LoVo (cell line): ENCODE measurements around the gene GPR156.
"Not testable (repeated sequence)": the region's sequence is repeated elsewhere in the genome, so short reads cannot be mapped to it uniquely, and the experiment has no call there.

Experiments used
- DNase-seq: peaks from one replicate; pipeline ENCODE4 v3.0.0-alpha.2; 2016; ENCODE audit warnings: low spot score

Gene GPR156

GRCh38 chr3:120284747-120285507, at the start of gene GPR156:
Gene GPR156 (minus strand): TSS chr3:120285222. CDS start chr3:120244098, 41,124 bp downstream.
- DNase-seq, result no peak

DNA sequence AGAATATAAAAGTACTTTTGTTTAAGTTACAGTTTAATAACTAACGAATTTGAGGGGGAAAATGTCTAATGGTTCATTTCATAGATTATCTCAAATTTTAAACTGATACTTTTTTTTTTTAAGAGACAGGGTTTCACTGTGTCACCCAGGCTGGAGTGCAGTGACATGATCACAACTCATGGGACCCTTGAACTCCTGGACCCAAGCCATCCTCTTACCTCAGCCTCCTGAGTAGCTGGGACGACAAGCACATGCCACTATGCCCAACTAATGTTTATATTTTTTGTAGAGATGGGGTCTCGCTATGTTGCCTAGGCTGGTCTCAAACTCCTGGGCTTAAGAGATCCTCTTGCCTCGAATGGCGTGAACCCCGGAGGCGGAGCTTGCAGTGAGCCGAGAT, 47.6 kb upstream of the GPR156 start:
- DNase-seq, result no peak

GRCh38 chr3:120331076-120331475, 46.1 kb upstream of the GPR156 start:
- no peak for DNase-seq

- DNase-seq, result no peak
These were observed 41.8 kb upstream of the GPR156 start for GRCh38 chr3:120326784-120327183.

GRCh38 chr3:120324190-120324589, 39.2 kb upstream of the GPR156 start:
- no peak for DNase-seq

DNA sequence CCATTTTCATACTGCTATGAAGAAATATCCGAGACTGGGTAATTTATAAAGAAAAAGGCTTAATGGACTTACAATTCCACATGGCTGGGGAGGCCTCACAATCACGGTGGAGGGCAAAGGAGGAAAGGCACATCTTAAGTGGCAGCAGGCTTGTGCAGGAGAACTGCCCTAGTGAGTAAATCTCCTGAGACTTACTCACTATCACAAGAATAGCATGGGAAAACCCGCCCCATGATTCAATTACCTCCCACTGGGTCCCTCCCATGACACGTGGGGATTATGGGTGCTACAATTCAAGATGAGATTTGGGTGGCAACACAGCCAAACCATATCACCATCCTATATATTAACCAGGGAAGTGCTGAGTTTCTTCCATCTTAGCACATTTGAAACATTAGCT, 38.7 kb upstream of the GPR156 start:
- DNase-seq, result not testable (repeated sequence)

- no peak for DNase-seq
These were observed 27.1 kb upstream of the GPR156 start for GRCh38 chr3:120311863-120312794.

- no peak for DNase-seq
These were observed 21.8 kb upstream of the GPR156 start for GRCh38 chr3:120306519-120307455.

DNA sequence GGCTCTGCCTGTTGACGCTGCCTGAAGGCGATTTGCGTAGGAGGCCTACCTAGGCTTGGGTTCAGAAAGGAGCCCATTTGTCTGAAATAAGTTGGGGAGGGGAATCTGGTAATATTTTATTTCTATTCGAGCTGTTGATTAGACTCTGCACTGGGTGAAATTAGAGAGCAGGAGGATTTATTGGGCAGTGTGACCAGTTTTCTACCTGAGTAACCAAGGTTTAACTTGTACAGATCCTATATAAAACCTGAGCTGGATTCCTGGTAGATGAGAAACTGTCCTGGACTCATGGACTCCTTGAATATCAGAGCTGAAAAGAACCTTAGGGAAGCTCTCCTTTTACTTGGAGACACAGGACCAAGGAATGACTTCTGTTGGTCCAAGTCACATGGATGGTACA, 19.6 kb upstream of the GPR156 start:
- DNase-seq, result no peak

DNA sequence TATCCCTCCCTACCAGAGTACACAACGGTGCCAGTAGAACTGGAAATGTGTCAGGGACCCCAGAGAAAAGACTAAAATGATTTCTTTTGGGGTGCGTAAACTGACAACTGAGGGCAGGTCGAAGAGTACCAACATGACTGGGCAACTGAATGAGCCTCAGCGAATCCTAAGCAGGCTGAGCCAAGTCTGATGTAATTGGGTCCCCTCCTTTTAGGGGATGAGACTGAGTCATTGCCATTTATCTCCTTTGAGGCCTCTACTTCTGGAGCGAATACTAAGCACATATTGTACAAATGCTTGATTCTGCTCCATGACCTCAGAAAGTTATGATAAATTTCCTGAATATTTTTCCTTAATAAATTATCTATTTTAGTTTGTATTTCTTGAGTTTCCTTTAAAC, 17.3 kb upstream of the GPR156 start:
- no peak for DNase-seq

DNA sequence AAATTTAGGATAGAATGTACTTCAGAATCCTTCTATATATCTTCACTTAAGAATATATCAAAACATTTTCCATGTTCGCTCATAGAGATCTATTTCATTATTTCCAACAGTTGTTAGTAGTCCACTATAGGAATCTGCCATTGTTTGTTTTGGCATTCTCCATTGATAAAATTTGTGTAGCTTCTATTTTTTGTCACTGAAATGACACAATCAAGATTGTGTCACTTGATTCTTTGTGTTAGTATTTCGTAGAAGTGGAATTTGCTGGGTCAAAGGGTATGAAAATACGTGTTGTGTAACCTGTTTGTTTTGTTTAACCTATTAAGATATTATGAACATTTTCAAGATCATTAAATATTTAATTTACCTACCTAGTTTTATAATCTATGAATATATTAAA, 15.9 kb upstream of the GPR156 start:
- DNase-seq, result no peak

GRCh38 chr3:120299403-120299802, 14.4 kb upstream of the GPR156 start:
- DNase-seq, result no peak

DNA sequence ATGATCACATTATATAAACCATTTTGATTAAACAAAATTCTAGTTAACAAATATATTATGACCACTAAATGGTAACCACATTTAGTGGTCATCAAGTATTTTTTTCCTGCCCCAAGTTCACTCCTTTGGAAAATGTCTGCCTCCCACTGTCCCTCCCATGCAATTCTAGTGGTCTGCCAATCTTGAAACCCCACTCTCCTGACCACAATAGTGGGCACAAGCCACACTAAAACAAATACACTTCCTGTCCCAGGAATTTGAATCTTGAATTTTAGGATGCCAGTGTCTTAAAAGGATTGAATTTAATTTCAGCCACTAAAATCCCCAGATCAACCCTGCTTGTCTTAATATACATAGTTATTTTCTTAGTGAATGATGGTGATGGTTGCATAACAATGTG, 14.0 kb upstream of the GPR156 start:
- no peak for DNase-seq

- DNase-seq, result not testable (repeated sequence)
These were observed 6.5 kb upstream of the GPR156 start for GRCh38 chr3:120291552-120291951.

DNA sequence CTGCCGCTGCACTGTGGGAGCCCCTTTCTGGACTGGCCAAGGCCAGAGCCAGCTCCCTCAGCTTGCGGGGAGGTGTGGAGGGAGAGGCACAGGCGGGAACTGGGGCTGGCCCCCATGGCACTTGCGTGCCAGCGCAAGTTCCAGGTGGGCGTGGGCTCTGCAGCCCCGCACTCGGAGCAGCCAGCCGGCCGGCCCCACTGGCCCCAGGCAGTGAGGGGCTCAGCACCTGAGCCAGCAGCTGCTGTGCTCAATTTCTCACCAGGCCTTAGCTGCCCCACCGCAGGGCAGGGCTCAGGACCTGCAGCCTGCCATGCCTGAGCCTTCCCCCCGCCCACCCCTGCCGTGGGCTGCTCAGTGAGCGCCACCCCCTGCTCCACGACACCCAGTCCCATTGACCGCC, 4.6 kb upstream of the GPR156 start:
- DNase-seq, result no peak

GRCh38 chr3:120286465-120286864, 1.4 kb upstream of the GPR156 start:
- no peak for DNase-seq

GRCh38 chr3:120285508-120285841, 453 bp upstream of the GPR156 start:
- no peak for DNase-seq

DNA sequence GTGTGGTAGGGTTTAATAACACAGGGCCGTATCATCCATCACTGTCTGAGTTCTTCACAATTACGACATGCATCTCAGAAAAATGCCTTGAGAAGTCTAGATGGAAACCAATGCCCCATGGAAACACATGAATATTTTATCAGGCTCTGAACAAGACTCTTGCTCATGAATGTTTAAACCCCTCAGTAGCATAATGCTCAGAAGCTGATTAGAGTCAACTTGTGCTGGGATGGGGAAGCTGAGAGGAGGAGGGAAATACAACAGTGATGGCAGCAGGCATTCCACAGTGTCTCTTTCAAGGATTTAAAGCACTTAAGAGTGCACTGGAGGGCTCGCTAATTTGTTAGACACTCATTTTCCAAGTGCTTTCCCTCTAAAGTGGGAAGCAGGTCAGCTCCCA, 3.8 kb downstream of the GPR156 start:
- DNase-seq, result no peak

GRCh38 chr3:120280566-120280965, 4.5 kb downstream of the GPR156 start:
- no peak for DNase-seq

GRCh38 chr3:120280026-120280425, 5.0 kb downstream of the GPR156 start:
- DNase-seq, result no peak

GRCh38 chr3:120276767-120277166, 8.3 kb downstream of the GPR156 start:
- no peak for DNase-seq

DNA sequence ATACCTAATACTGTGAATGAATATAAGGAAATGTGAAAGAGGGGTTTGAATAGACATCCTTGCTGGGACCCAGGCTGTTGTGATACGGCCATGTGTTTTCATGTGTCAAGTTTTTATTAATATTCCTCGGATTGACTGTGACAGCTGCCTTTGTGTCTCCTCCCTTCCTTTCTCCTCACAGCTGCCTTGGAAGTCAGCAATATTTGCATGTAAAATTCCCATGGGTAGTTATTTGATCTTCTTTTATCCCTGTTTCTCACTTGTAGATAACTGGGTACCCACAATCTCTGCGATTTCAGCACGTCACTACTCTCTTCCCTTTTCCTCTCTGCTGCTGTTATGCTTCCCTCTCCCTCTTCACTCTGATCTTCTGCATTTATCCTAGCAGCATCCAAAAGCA, 9.4 kb downstream of the GPR156 start:
- DNase-seq, result no peak
